GM18868 (cell line): ENCODE data around the gene ZNF626.
"Not testable (repeated sequence)": the region's sequence is repeated elsewhere in the genome, so short reads cannot be mapped to it uniquely, and the experiment has no call there.

Experiments
- ATAC-seq: cut with Tn5 transposase; IDR thresholded peaks from one replicate; pipeline ENCODE4 v1.9.1; 2021; ENCODE audit warnings: mild to moderate bottlenecking, moderate library complexity; ENCODE audit not compliant: unreplicated experiment

ZNF626 gene

GRCh38 chr19:20661150-20661819 lies at the start of gene ZNF626:
Gene ZNF626, minus strand, starts transcription at chr19:20661571. Its CDS starts 125 bp downstream, at chr19:20661446.
- ATAC-seq: peak; percentile 96

- no peak for ATAC-seq
Observed at GRCh38 chr19:20669263-20669662, 7.9 kb upstream of the ZNF626 start.

- no peak for ATAC-seq
Observed at GRCh38 chr19:20667281-20667680, 5.9 kb upstream of the ZNF626 start.

GRCh38 chr19:20664901-20665781 lies 3.8 kb upstream of the ZNF626 start:
- no peak for ATAC-seq

GRCh38 chr19:20664475-20664874 lies 3.1 kb upstream of the ZNF626 start:
- ATAC-seq: not testable (repeated sequence)

- ATAC-seq: no peak
Observed at GRCh38 chr19:20662421-20663105, 1.2 kb upstream of the ZNF626 start.

- ATAC-seq: no peak
Observed at GRCh38 chr19:20660473-20661140, 764 bp downstream of the ZNF626 start.

- ATAC-seq: no peak
Observed at GRCh38 chr19:20640545-20640944, 20.8 kb downstream of the ZNF626 start.

- ATAC-seq: no peak
Observed at GRCh38 chr19:20640023-20640422, 21.3 kb downstream of the ZNF626 start.

GRCh38 chr19:20624560-20624959 lies 36.8 kb downstream of the ZNF626 start:
- ATAC-seq: not testable (repeated sequence)

GRCh38 chr19:20616071-20616470 lies 45.3 kb downstream of the ZNF626 start:
- no peak for ATAC-seq

- ATAC-seq: not testable (repeated sequence)
Observed at GRCh38 chr19:20614971-20615370, 46.4 kb downstream of the ZNF626 start.

- no peak for ATAC-seq
Observed at GRCh38 chr19:20612711-20613316, 48.6 kb downstream of the ZNF626 start.

- ATAC-seq: no peak
Observed at GRCh38 chr19:20611866-20612265, 49.5 kb downstream of the ZNF626 start.

GRCh38 chr19:20607943-20608342 lies 53.4 kb downstream of the ZNF626 start:
- ATAC-seq: no peak
